ENCODE measurements around the gene TMEM37. TPM values are rescaled to one million over a fixed set of nuclear protein-coding genes. Genes with fewer than 3 reads are reported as not detected.

Gene TMEM37
- total and polyA plus RNA-seq, 7 experiments from 2014 or later: 0.37 to 4.2 (median 0.51) TPM; not detected in 2

GRCh38 chr2:119469661-119470297, 38.1 kb downstream of the TMEM37 start:
- intact Hi-C loops (cut with micrococcal nuclease): no loop called here
- Mint-ChIP-seq H3K27ac (no peak overlapping the region), H3K4me1 (no peaks in the 10 kb centered on the region)

GRCh38 chr2:119472749-119473148, 41.1 kb downstream of the TMEM37 start:
- no peaks in the 10 kb centered on the region for H3K9me3 Mint-ChIP-seq
- no peak overlapping the region for H3K27ac ChIP-seq (ENCODE audit: low read depth, low read length)

More at GRCh38 chr2:119469661-119470297, 38.1 kb downstream of the TMEM37 start:
- no peak for DNase-seq
- ChIA-PET CTCF (no interaction called here), POLR2A (no interaction called here)
- Histone ChIP-seq H3K27me3 (ENCODE audit: control insufficient read depth in 2 of 2, insufficient read depth in 2 of 2, low read length in 2 of 2) (no peaks in the 10 kb centered on the region), H3K4me3 (ENCODE audit: low read length) (no peak overlapping the region), H3K4me1 (ENCODE audit: control insufficient read depth in 2 of 2, insufficient read depth in 2 of 2, low read length in 2 of 2) (no peaks in the 10 kb centered on the region), H3K9me3 (ENCODE audit: control insufficient read depth in 2 of 3, low read length in 3 of 3) (no peaks in the 10 kb centered on the region), H3K36me3 (ENCODE audit: control insufficient read depth in 2 of 3, insufficient read depth in 3 of 3, low read length in 3 of 3) (no peaks in the 10 kb centered on the region), H3K27ac (ENCODE audit: low read depth, low read length) (no peak overlapping the region)
- H3K36me3 Mint-ChIP-seq: no peaks in the 10 kb centered on the region
- ATAC-seq: no peak
- no peak overlapping the region for H3K4me3 Mint-ChIP-seq
- no peaks in the 10 kb centered on the region for H3K9me3 Mint-ChIP-seq
- peaks cover 2 to 11% (median 6%) of the 10 kb centered on the region in 5 donors for H3K27me3 Mint-ChIP-seq

GRCh38 chr2:119473621-119474370, 42.1 kb downstream of the TMEM37 start:
- no peak for DNase-seq
- Histone ChIP-seq H3K36me3 (ENCODE audit: control insufficient read depth in 2 of 3, insufficient read depth in 3 of 3, low read length in 3 of 3) (no peaks in the 10 kb centered on the region), H3K4me1 (ENCODE audit: control insufficient read depth in 2 of 2, insufficient read depth in 2 of 2, low read length in 2 of 2) (no peaks in the 10 kb centered on the region), H3K9me3 (ENCODE audit: control insufficient read depth in 2 of 3, low read length in 3 of 3) (no peaks in the 10 kb centered on the region), H3K27me3 (ENCODE audit: control insufficient read depth in 2 of 2, insufficient read depth in 2 of 2, low read length in 2 of 2) (no peaks in the 10 kb centered on the region), H3K4me3 (ENCODE audit: low read length) (no peak overlapping the region), H3K27ac (ENCODE audit: low read depth, low read length) (no peak overlapping the region)
- ATAC-seq: no peak
- H3K36me3 Mint-ChIP-seq: no peaks in the 10 kb centered on the region
- H3K9me3 Mint-ChIP-seq: no peaks in the 10 kb centered on the region
- no peak overlapping the region for H3K27ac Mint-ChIP-seq
- no peak overlapping the region for H3K4me3 Mint-ChIP-seq
- ChIA-PET POLR2A (no interaction called here), CTCF (no interaction called here)
- intact Hi-C loops (cut with micrococcal nuclease): no loop called here
- H3K27me3 Mint-ChIP-seq: peaks cover 0 to 22% (median 9%) of the 10 kb centered on the region in 5 donors
- H3K4me1 Mint-ChIP-seq: peaks cover 0 to 2% (median 0%) of the 10 kb centered on the region in 7 donors

More at GRCh38 chr2:119472749-119473148, 41.1 kb downstream of the TMEM37 start:
- Histone ChIP-seq H3K27me3 (ENCODE audit: control insufficient read depth in 2 of 2, insufficient read depth in 2 of 2, low read length in 2 of 2) (no peaks in the 10 kb centered on the region), H3K9me3 (ENCODE audit: control insufficient read depth in 2 of 3, low read length in 3 of 3) (no peaks in the 10 kb centered on the region), H3K36me3 (ENCODE audit: control insufficient read depth in 2 of 3, insufficient read depth in 3 of 3, low read length in 3 of 3) (no peaks in the 10 kb centered on the region), H3K4me1 (ENCODE audit: control insufficient read depth in 2 of 2, insufficient read depth in 2 of 2, low read length in 2 of 2) (no peaks in the 10 kb centered on the region), H3K4me3 (ENCODE audit: low read length) (no peak overlapping the region)
- Mint-ChIP-seq H3K27ac (no peak overlapping the region), H3K36me3 (no peaks in the 10 kb centered on the region), H3K4me1 (peaks cover 0 to 2% (median 0%) of the 10 kb centered on the region in 7 donors), H3K27me3 (peaks cover 0 to 20% (median 12%) of the 10 kb centered on the region in 5 donors), H3K4me3 (no peak overlapping the region)
- intact Hi-C loops (cut with micrococcal nuclease): no loop called here
- ChIA-PET CTCF (no interaction called here), POLR2A (no interaction called here)
- ATAC-seq (no peak), DNase-seq (no peak)

GRCh38 chr2:119474371-119475224, 42.9 kb downstream of the TMEM37 start:
- no peaks in the 10 kb centered on the region for H3K9me3 Mint-ChIP-seq
- Histone ChIP-seq H3K4me3 (ENCODE audit: low read length) (no peak overlapping the region), H3K27me3 (ENCODE audit: control insufficient read depth in 2 of 2, insufficient read depth in 2 of 2, low read length in 2 of 2) (no peaks in the 10 kb centered on the region), H3K4me1 (ENCODE audit: control insufficient read depth in 2 of 2, insufficient read depth in 2 of 2, low read length in 2 of 2) (no peaks in the 10 kb centered on the region), H3K9me3 (ENCODE audit: control insufficient read depth in 2 of 3, low read length in 3 of 3) (no peaks in the 10 kb centered on the region), H3K27ac (ENCODE audit: low read depth, low read length) (no peak overlapping the region), H3K36me3 (ENCODE audit: control insufficient read depth in 2 of 3, insufficient read depth in 3 of 3, low read length in 3 of 3) (no peaks in the 10 kb centered on the region)
- H3K4me1 Mint-ChIP-seq: peaks cover 0 to 2% (median 0%) of the 10 kb centered on the region in 7 donors
- intact Hi-C loops (cut with micrococcal nuclease): loop anchor here in 1 of 2 donors (5.0 kb wide), 1 partner anchor 1427 kb away; no protein-coding TSS in a partner anchor
- DNase-seq (no peak), ATAC-seq (no peak)
- ChIA-PET CTCF (no interaction called here), POLR2A (no interaction called here)
- no peaks in the 10 kb centered on the region for H3K36me3 Mint-ChIP-seq
- H3K4me3 Mint-ChIP-seq: no peak overlapping the region
- peaks cover 0 to 22% (median 9%) of the 10 kb centered on the region in 5 donors for H3K27me3 Mint-ChIP-seq
- no peak overlapping the region for H3K27ac Mint-ChIP-seq

- H3K36me3 Mint-ChIP-seq: no peaks in the 10 kb centered on the region
- peaks cover 0 to 2% (median 0%) of the 10 kb centered on the region in 7 donors for H3K4me1 Mint-ChIP-seq
- Histone ChIP-seq H3K9me3 (ENCODE audit: control insufficient read depth in 2 of 3, low read length in 3 of 3) (no peaks in the 10 kb centered on the region), H3K27me3 (ENCODE audit: control insufficient read depth in 2 of 2, insufficient read depth in 2 of 2, low read length in 2 of 2) (no peaks in the 10 kb centered on the region), H3K4me1 (ENCODE audit: control insufficient read depth in 2 of 2, insufficient read depth in 2 of 2, low read length in 2 of 2) (no peaks in the 10 kb centered on the region), H3K27ac (ENCODE audit: low read depth, low read length) (no peak overlapping the region), H3K36me3 (ENCODE audit: control insufficient read depth in 2 of 3, insufficient read depth in 3 of 3, low read length in 3 of 3) (no peaks in the 10 kb centered on the region), H3K4me3 (ENCODE audit: low read length) (no peak overlapping the region)
- no peak for DNase-seq
- CTCF ChIA-PET: no interaction called here
- POLR2A ChIA-PET: no interaction called here
- no peak for ATAC-seq
- intact Hi-C loops (cut with micrococcal nuclease): loop anchor here in 1 of 2 donors (5.0 kb wide), 1 partner anchor 1428 kb away; no protein-coding TSS in a partner anchor
- H3K9me3 Mint-ChIP-seq: no peaks in the 10 kb centered on the region
- H3K27ac Mint-ChIP-seq: no peak overlapping the region
- H3K27me3 Mint-ChIP-seq: peaks cover 0 to 22% (median 9%) of the 10 kb centered on the region in 5 donors
- no peak overlapping the region for H3K4me3 Mint-ChIP-seq
Observed at GRCh38 chr2:119475225-119475856, 43.7 kb downstream of the TMEM37 start.

GRCh38 chr2:119475857-119476244, 44.2 kb downstream of the TMEM37 start:
- H3K27ac Mint-ChIP-seq: no peak overlapping the region
- no peak overlapping the region for H3K4me3 Mint-ChIP-seq
- H3K27ac ChIP-seq (ENCODE audit: low read depth, low read length): no peak overlapping the region
- DNase-seq (no peak), ATAC-seq (no peak)
- no peaks in the 10 kb centered on the region for H3K4me1 ChIP-seq (ENCODE audit: control insufficient read depth in 2 of 2, insufficient read depth in 2 of 2, low read length in 2 of 2)
- H3K27me3 ChIP-seq (ENCODE audit: control insufficient read depth in 2 of 2, insufficient read depth in 2 of 2, low read length in 2 of 2): no peaks in the 10 kb centered on the region
- H3K4me1 Mint-ChIP-seq: peaks cover 0 to 2% (median 0%) of the 10 kb centered on the region in 7 donors
- H3K4me3 ChIP-seq (ENCODE audit: low read length): no peak overlapping the region
- CTCF ChIA-PET: interaction anchor here (1.3 to 1.9 kb wide), 2 partner anchors 10 to 594 kb away, joined by 6 to 9 read pairs; no protein-coding TSS in a partner anchor
- no peaks in the 10 kb centered on the region for H3K9me3 Mint-ChIP-seq
- POLR2A ChIA-PET: no interaction called here
- H3K27me3 Mint-ChIP-seq: peaks cover 0 to 22% (median 9%) of the 10 kb centered on the region in 5 donors
- H3K36me3 Mint-ChIP-seq: no peaks in the 10 kb centered on the region
- no peaks in the 10 kb centered on the region for H3K9me3 ChIP-seq (ENCODE audit: control insufficient read depth in 2 of 3, low read length in 3 of 3)
- intact Hi-C loops (cut with micrococcal nuclease): loop anchor here (1.0 to 5.0 kb wide), 3 partner anchors 69 to 1429 kb away; no protein-coding TSS in a partner anchor
- H3K36me3 ChIP-seq (ENCODE audit: control insufficient read depth in 2 of 3, insufficient read depth in 3 of 3, low read length in 3 of 3): no peaks in the 10 kb centered on the region
